ENCODE measurements around the gene ARHGAP28.

ARHGAP28 gene

DNA sequence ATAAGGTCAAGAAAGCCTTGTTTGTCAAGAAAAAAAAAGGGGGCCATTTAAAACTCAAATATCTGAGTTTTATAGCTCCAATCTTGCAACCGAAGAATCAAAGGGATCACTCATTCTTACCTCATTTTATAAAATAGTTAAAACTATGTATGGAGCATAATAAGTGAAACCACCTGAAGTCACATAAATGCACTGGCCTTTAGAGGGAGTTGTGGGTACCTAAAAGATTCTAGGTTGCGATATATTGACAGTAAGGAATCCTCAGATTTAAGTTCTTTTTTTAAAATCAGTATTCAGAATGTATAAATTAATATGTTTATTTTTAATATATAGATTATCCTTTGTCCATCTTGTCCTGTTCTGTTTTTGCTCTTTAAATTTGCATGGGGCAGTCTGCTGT lies 3.4 kb downstream of the ARHGAP28 start:
- no peak for DNase-seq

DNA sequence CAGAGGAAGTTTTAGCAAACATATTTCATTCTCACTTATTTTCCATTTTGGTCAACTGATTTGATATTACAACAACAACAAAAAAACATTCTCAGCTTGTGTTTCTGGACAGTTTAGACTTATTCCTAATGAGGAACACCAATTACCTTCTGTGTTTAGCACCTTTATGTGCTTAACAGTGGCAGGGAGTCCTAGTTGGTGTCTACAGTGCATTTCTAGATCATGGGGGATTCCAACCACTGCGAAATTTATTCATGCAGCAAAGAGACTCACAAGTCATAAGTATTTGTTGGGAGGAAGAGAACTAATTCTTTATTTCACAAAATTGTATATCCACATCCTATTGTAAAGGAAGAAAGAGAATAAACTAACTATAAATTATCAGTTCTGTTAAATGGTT lies 4.2 kb downstream of the ARHGAP28 start:
- DNase-seq, result no peak

DNA sequence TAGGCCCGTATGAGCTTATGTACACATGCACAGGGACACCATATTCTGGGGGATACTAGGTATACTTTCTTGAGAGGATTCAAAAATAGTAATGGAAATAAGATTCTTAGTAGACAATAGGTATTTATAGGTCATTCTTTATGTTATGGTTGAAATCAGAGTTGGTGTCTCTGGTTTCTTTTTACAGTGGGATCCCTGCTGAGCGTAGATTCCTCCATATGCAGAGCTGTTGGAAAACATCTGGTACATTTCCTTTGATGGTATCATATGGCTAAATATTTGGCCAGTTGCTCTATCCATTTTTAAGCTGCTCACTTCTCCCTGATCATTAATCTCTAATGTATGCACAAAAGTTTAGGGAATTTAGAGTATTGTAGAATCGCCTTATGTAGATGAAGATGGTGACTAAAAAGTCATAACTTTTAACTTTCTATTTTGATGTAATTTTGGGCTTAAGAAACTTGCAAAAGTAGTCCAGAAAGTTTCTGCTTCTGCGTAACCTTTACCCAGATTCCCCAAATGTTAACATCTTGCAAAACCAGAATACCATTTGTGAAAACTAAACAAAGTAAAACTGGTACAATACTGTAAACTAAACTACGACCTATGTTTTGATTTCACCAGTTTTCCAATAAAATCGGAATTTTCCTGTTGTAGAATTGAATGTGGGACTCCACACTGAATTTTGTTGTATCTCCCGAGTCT lies 5.4 kb downstream of the ARHGAP28 start:
- DNase-seq, result no peak

DNA sequence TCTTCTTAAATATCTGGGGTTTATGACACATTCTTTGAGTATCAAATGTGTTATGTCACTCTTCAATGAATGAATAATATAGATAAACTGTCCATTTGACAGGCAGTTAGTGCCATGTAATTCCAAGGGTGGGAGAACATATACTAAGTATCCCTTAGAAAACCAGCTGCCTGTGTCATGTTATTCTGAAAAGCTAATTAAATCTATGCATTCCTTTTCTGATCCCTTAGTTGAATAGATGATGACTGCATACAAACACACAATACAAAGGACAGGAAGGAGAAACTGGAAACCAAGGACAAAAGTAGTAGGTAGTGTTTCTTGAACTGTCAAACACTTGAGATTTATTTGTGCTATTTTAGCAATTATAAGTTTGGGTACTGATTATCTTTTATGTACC lies 8.3 kb downstream of the ARHGAP28 start:
- DNase-seq, result no peak

DNA sequence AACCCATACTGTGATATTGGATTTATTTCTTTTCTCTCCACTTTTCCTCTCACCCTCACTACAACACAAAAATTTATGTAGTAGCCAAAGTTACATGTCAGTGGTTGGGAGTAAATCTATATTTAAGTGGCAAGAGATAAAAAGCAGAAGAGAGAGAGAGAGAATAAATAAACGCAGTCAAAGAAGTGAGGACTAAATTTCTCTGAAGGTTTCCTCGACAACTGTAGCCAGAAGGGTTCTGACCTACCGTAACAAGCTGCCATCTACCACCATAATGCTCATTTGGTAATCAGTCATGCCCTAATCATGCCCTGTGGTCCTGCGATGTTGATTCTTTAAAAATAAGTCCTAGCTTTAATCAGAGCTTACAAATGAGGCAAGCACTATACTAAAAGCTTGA lies 9.1 kb downstream of the ARHGAP28 start:
- no peak for DNase-seq

DNA sequence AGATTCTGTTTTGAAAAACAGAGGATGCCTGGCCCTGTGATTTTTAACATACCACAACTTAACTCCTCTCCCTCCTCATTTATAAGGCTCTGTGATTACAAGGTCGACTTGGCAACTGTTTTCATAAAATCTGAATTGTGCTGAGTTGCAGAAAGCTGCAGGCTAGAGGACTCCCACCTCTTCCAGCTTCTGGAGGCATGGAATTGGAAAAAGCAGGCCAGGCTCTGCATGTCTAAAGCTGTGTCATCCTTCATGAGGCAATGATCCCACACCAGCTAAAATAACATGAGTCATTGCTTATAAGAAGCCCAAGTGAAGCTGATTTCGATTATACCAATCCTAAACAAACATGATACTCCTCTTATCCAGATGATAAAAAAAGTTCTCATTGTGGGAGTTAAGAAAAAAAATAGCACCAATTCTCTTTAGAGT lies 11.7 kb downstream of the ARHGAP28 start:
- no peak for DNase-seq

DNA sequence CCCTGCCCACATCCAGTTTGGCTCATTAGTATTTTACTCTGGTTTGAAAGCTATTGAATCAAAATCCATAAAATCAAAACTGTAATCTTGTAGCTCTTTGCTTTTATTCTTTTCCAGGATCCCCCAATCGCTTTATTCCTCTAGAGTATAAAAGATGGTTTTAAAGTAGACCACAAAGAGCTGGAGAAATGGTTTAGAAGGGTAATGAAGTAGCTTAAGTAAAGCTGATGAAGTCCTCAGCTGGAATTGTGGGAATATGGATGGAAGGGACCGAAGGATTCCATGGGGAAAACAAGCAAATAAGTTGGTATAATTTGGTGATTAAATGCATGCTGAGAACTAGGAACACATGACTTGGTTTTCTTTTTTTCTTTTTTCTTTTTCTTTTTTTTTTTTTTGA lies 12.3 kb downstream of the ARHGAP28 start:
- DNase-seq, result no peak

DNA sequence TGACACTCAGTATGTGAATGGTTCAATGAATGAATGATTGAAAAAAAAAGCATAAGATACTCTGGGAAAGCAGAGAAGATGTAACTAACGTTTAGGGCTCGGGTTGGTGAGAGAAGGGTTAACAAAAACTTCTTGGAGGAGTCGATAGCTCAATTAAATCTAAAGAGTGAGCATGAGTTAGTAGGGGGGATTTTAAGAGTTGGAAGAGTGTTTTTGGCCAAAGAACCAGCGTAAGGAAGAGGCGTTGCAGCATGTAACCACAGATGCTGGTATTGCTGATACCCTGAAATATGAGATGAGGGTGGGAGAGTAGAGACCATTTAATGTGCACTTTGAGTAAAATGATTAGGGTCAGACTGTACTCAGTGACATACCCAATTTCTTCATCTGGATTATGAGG lies 14.5 kb downstream of the ARHGAP28 start:
- no peak for DNase-seq

DNA sequence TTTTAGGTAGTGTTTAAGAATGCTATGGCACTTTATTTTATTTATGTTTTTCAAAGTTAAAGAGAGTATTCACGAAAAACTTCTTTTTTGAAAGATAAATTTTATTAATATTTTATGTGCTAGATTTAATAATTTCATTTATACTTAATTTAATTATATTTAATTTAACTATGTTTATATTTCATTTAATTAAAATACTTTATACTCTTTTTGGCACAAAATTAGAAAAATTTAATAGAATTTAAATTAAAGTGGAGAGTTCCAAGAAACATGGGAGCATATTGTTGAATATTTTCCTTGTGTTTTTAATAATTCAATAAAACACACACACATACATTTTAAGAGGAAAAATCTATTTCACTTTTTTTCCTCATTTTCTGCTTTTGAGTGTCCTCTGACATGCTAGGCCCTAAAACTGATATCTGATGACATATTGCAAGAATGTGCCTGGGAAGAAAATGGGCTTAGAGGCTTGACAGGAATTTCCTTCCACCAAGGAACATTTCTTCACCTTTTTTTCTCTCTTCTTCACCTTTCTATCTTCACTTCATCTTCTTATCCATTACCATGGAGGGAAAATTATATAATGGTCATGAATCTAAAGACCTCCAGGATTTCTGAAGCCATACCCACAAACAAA lies 15.4 kb downstream of the ARHGAP28 start:
- no peak for DNase-seq

DNA sequence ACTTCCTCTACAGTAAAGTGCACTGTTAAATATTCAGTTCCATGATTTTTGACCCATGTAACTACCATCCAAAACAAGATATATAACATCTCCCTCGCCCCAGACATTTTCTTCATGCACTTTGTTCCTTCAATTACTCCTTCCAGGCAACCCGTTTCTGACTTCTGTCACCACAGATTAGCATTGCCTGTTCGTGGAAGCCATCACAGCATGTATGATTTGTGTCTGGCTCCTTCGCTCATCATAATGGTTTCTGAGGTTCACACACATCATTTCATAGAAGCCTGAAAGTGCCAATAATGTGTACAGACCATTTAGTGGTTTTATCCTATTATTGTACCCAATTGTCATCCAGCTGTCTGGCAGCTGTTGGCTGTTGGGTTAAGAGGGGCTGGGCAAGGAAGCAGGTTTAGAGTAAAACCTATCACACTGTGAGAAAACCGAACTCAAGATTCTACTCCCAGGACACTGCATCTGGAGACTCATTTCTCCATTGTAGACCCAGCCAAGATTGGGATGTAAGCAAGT lies 16.1 kb downstream of the ARHGAP28 start:
- no peak for DNase-seq

DNA sequence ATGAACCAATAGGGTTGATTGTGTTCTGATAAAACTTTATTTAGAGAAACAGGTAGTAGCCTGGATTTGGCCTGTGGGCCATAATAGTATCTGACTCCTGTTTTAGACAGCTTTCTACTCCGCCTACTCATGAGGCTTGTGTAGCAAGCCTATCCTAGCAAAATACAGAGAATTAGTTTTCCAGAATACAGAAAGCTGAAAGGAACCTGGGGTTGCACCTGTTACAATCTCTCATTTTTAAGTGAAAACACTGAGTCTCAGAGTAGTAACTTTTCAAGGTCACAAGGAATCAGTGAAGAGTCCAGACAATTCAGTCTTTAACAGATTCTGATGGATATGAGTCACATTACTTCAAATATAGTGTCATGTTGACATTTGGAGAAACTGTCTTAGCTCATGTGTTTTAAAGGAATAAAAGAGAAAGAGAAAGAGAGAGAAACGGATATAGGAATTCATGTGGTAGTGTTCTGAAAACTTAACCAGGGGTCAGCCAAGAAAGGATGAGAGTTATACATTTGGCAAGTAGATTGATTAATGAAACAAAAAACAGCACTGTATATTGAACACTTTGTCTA lies 17.0 kb downstream of the ARHGAP28 start:
- DNase-seq, result no peak

DNA sequence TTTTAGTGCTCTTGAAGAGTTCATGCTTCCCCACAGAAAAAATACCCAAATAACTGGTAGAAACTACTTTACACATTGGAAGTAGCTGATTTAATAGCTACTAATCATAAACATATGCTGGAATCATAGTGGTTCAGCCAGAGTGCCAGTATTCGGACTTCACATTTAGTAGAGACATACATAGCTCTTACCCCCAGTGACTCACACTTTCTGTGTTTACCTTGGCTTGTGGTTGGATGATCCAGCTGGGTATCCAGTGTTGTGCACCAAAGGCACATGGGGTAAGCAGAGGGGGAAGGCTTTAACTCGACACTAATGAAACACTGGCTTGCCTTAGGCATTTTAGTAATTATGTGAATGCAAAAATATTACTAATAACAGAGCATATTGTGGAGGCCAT lies 18.1 kb downstream of the ARHGAP28 start:
- no peak for DNase-seq

DNA sequence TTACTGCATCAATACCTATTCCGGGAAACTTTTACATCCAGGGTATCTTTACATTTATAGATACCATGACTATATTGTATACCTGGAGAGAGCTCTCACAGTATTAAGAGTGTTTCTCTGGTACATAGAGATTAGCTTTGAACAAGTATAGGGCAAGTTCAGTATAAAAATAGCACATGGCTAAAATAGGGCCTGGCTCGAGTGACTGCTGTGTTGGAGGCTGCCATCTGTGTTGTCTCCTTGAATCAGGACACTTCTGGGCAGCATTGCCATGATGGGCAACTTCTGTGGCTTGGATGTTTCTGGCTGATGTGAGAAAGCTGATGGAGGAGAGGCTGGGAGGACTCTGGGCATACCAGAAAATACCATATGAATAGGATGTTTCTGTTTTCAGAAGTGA lies 18.7 kb downstream of the ARHGAP28 start:
- no peak for DNase-seq

DNA sequence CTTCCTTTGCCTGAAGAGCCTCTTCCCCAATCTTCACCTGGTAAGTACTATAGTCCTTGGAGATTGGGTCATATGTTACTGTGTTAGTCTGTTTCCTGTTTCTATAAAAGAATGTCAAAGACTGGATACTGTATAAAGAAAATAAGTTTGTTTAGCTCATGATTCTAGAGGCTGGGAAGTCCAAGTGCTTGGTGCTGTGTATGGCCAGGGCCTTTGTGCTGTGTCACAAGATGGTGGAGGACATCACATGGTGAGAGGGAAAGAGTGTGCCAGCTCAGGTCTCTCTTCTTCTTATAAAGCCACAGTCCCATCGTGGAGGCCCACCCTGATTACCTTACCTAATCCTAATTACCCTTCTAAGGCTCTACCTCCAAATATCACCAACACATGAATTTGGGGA lies 20.9 kb downstream of the ARHGAP28 start:
- DNase-seq, result no peak

DNA sequence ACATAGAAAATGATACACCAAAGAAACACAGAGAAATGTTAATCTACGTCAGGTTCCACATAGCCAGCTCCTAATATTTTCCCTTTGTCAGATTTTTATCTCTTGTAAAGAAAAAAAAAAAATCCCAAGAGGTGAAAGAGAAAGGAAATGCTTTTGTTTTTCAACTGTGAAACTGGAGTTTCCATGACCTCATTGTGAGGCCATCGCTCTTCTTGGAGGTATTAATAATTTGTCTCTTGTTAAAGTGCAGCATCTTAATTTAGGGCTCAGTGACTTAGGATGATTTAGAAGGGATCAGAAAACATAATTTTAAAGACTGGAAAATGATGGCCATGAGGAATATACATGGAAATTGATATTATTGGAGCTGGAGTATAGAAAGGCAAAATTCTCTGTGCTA lies 21.7 kb downstream of the ARHGAP28 start:
- no peak for DNase-seq

DNA sequence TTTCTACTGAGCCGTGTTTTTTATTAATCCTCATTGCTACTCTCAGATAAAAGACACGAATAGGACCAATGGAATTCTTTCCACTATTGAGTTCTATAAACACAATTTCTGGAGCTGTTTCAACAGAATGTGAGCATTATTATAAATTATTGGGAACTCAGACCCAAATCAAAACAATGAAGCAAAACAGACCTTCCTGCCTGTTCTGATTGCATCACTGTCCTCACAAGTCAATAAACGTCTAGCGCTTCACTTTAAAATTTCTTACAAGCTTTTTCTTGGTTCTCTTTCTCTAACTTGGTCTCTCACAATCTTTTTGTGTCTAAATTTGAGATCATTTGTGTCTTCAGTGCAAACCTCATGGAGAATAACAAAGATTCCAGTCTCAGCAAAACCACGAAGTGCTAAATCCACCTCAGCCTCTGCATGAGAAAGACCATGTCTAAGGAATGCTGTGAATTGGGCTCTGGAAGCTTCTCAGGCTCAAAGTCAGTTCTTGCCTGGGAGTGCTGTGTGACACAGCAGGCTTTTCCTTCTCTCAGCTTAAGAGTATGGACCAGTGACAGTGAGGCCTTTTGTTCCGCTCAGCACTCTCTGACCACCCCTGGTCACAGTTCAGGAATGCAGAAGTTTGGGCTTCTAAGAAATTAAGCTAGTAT lies 22.8 kb downstream of the ARHGAP28 start:
- no peak for DNase-seq

DNA sequence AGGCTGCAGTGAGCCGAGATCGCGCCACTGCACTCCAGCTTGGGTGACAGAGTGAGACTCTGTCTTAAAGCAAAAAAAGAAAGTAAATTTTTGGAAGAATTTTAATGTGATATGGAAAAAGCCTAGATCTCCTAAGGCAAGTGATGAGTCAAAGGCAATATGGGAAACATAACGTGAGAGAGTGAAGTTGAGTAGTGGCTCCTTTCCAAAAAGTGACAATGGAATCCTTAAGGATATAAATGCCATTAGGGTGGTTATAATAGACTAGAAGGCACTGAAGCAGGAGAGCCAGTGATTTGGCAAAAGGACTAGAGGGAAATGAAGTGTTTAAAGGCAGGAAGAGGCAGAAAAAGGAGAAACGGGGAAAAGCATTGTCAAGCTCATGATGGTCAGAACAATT lies 25.6 kb downstream of the ARHGAP28 start:
- DNase-seq, result no peak

DNA sequence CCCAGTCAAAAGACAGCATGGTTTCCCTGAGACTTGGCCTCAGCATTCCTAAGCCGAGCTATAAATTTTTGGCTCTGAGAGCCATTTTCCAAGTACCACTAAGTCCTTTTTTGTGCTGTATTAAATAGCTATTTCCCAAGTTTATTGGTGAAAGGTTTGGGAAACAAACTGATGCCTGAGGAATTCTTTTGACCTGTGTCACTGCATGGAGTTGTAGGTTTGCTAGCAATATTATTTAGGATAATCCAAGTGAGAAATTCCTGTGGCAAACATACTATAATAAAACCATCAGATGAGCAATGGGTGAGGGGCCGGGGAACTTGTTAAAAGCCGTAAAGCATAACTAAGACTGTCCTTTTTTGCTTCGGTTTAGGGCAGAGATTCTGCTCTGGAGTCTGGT lies 28.4 kb downstream of the ARHGAP28 start:
- DNase-seq, result no peak

DNA sequence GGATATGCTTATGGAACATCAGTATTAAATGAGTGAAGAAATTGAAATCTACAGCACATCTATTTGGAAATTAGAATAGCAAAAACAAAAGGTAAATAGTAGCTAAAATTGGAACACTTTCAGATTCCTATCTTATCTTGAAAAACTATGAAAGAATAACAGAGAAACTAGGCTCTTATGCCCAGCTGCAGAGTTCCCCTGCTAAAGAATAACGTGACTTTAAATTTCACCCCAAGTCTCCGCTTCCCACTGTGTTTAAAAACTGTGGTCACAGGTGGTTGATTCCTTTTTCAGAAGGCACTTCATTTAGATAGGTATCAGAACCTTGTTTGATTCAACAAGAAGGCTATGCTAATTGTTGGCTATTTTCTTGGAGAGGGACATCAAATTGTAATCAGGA lies 30.1 kb downstream of the ARHGAP28 start:
- DNase-seq, result no peak

DNA sequence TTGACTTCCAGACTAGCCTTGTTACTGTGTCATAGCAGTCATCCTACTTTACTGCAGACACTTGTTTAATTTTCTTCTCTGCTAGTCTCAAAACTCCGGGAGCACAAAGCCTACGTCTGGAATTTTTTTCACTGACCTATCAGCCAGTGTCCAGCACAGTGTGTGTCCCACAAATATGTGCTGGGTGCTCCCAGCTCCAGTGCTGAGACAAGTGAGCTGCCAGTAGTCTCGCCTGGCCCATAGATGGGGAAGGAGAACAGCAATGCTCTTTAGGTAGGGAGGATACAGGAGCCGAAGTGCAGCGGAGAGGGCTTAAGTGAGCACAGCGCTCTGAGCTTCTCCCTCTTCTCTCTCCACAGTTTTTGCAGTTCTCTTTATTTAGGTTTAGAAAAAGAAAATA lies 34.0 kb downstream of the ARHGAP28 start:
- DNase-seq, result no peak

DNA sequence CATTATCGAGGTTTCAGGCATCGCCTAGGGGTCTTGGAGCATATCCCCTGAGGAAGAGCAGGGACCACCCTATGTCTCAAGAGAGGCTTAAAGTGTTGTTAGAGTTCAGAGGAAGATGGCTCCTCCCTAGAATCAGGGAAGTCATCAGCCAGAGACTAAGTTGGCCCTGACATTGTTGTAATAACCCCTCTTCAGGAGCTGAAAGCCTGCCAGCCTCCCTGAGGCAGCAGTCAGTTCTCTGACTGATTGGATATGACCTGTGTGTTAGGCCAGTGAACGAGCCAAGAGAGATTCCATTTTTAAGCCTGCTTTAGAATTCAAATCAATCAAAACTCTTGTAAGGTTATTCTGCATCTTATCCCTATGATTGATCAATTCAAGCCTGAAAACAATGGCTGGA lies 34.9 kb downstream of the ARHGAP28 start:
- DNase-seq, result no peak

DNA sequence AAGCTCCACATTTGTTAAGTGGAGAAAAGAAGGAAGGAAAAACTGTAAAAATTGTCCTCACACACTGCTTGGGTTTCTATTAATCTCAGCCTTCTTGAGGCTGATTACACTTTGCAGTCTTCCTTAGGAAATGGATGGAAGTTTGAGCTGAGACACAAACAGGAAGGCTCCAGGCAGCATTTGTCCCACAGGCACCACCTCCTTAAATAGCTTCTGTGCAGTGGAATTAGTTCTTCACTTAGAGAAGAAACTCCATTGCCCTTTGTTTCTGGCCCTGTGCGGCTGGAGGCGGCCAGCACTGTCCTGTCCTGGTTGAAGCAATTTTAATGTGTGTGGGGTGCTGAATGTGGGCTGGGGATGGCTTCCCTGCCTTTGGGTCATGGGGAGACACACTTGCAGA lies 44.3 kb downstream of the ARHGAP28 start:
- no peak for DNase-seq

DNA sequence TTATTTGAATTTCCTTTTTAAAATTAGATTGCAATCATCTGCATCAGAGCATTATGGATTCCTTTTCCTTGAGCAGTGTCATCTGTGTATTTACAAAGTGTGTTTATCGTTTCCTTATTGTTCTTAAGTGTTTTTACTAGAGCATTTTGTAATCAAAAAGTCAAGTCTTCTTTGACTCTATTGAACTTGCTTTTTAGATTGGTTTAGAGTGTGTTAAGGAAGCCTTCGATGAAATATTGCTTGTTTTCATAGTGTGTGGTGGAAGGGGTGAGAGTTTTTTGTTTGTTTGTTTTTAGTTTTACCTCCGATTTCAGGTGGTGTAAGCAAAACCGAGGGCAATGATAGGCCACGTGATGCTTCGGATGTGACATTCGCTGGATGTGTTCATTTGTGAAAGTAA lies 45.7 kb downstream of the ARHGAP28 start:
- no peak for DNase-seq

DNA sequence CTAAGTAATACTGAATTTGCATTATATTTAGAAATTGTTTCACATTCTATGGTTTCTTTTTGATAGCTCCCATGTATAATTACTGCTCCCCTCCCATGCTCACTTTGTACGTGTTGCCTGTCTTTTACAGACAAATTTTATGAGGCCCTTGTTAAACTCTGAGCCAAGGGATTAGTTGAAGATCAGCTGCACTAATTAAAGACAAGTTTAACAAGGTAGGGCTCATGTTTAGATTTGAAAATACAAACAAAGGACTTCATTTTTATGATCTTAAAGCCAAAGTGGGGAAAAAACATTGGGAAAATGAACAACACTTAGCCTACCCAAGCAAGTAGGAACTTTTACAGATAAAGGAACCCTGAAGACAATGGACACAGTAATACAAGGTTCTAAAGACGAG lies 46.2 kb downstream of the ARHGAP28 start:
- no peak for DNase-seq

Data from suppressor macrophage (primary cell).